ENCODE measurements around the gene OR51G1. TPM values are rescaled to one million over a fixed set of nuclear protein-coding genes. Genes with fewer than 3 reads are reported as not detected.

OR51G1 gene
- total RNA-seq, 1 experiment from 2014 or later = not detected

DNA sequence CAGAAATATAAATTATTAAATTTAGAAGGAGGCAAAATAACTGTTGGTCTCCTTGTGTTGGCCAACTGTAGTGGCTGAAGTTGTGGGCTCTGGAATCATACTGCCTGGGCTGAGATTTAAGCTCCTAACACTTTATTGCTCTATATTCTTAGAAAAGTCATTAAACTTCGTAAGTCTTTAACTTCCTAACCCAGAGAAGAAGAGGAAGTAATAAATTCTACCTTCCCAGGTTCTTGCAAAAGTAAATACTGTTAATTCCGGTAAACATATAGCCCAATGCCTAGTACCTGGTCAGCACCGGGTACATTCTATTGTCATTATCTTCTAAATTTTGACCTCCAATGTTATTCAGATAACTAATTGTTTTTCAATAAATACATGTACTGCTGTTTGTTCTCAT is 38.0 kb downstream of the OR51G1 start:
- H3K56ac ChIP-seq (ENCODE audit: insufficient read length, low read depth, low read length) = no peak overlapping the region
- H4K91ac ChIP-seq (ENCODE audit: insufficient read length, low read depth, low read length) = no peak overlapping the region
- no peak overlapping the region for H4K5ac ChIP-seq (ENCODE audit: insufficient read length, low read depth, low read length)
- no peak overlapping the region for H2BK120ac ChIP-seq (ENCODE audit: low read depth, low read length, poor library complexity, severe bottlenecking)
- no peaks in the 10 kb centered on the region for H3K23me2 ChIP-seq (ENCODE audit: insufficient read length, low read depth, low read length, poor library complexity, severe bottlenecking)
- no peaks in the 10 kb centered on the region for H3K79me2 ChIP-seq (ENCODE audit: insufficient read depth, low read length)
- no peak overlapping the region for H2BK12ac ChIP-seq (ENCODE audit: insufficient read length, low read depth, low read length)
- H3K9me3 ChIP-seq (ENCODE audit: control insufficient read depth, low read depth, low read length) = no peaks in the 10 kb centered on the region
- Mint-ChIP-seq H3K4me1 (no peaks in the 10 kb centered on the region), H3K36me3 (ENCODE audit: insufficient read depth in 1 of 3, low read depth in 3 of 3) (no peaks in the 10 kb centered on the region), H3K9me3 (no peaks in the 10 kb centered on the region), H3K27ac (no peak overlapping the region), H3K4me3 (no peak overlapping the region), H3K27me3 (ENCODE audit: low read depth) (no peaks in the 10 kb centered on the region)
- no peak overlapping the region for H4K8ac ChIP-seq (replicated peaks; ENCODE audit: insufficient read length, low read depth, low read length)
- H3K79me1 ChIP-seq (ENCODE audit: insufficient read depth, low read depth, low read length, poor library complexity, severe bottlenecking) = no peaks in the 10 kb centered on the region
- H2AFZ ChIP-seq (ENCODE audit: low read length) = no peak overlapping the region
- no peak overlapping the region for H3K4ac ChIP-seq (ENCODE audit: low read depth, low read length)
- no peak overlapping the region for H3K18ac ChIP-seq (ENCODE audit: insufficient read length, low read depth, low read length)
- DNase-seq = no peak
- no peaks in the 10 kb centered on the region for H4K20me1 ChIP-seq (ENCODE audit: control insufficient read depth, insufficient read depth, insufficient read length)
- H2AK5ac ChIP-seq (ENCODE audit: insufficient read length, low read length) = no peak overlapping the region
- H2BK5ac ChIP-seq (ENCODE audit: insufficient read length, low read length) = no peak overlapping the region
- no CpG with 5 or more reads among the region's 3 CpGs for WGBS (ENCODE audit: extremely low coverage, insufficient read length, low lambda C conversion rate)
- no peak overlapping the region for H3K27ac ChIP-seq (ENCODE audit: insufficient read length, low read depth, low read length)
- no peaks in the 10 kb centered on the region for H3K27me3 ChIP-seq (ENCODE audit: insufficient read depth, low read length)
- H2BK15ac ChIP-seq (ENCODE audit: low read depth, low read length) = no peak overlapping the region
- no peak overlapping the region for H3K4me2 ChIP-seq (ENCODE audit: insufficient read depth, insufficient read length, low read length)
- no peaks in the 10 kb centered on the region for H3K4me1 ChIP-seq (ENCODE audit: insufficient read depth, low read length)
- TF ChIP-seq, protein P1, sequence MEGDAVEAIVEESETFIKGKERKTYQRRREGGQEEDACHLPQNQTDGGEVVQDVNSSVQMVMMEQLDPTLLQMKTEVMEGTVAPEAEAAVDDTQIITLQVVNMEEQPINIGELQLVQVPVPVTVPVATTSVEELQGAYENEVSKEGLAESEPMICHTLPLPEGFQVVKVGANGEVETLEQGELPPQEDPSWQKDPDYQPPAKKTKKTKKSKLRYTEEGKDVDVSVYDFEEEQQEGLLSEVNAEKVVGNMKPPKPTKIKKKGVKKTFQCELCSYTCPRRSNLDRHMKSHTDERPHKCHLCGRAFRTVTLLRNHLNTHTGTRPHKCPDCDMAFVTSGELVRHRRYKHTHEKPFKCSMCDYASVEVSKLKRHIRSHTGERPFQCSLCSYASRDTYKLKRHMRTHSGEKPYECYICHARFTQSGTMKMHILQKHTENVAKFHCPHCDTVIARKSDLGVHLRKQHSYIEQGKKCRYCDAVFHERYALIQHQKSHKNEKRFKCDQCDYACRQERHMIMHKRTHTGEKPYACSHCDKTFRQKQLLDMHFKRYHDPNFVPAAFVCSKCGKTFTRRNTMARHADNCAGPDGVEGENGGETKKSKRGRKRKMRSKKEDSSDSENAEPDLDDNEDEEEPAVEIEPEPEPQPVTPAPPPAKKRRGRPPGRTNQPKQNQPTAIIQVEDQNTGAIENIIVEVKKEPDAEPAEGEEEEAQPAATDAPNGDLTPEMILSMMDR (conservative IDR thresholded peaks at IDR 0.05) = no peak
- no peak overlapping the region for H3K14ac ChIP-seq (ENCODE audit: insufficient read depth, low read length)
- H3K23ac ChIP-seq (ENCODE audit: insufficient read length, low read depth, low read length) = no peak overlapping the region
- no peak overlapping the region for H3K9ac ChIP-seq (ENCODE audit: extremely low read depth, insufficient read length, low read length)
- H2BK20ac ChIP-seq (ENCODE audit: low read depth, low read length, poor library complexity, severe bottlenecking) = no peak overlapping the region
- no peak overlapping the region for H3T11ph ChIP-seq (ENCODE audit: low read length)
